Measurements from ENCODE around the gene AXIN1. TPM values are rescaled to one million over a fixed set of nuclear protein-coding genes. Genes with fewer than 3 reads are reported as not detected.
A peak's percentile ranks its signal among the peaks of the same experiment; 100 is the strongest.

Gene AXIN1
- total RNA-seq, 1 experiment from 2014 or later, result 53.3 TPM

GRCh38 chr16:383326-384051, 31.0 kb upstream of the AXIN1 start:
- ATAC-seq, result 0 out of 2 replicates have a peak, but pooled peaks have one; percentile 23
- Histone ChIP-seq H3K4me1 (ENCODE audit: control insufficient read depth, insufficient read depth, low read length) (peaks cover 49% of the 10 kb centered on the region), H3K27ac (ENCODE audit: low read length) (peak overlapping the region; percentile 87), H3K9me3 (ENCODE audit: control insufficient read depth, insufficient read depth, low read depth, low read length) (no peaks in the 10 kb centered on the region), H3K27me3 (ENCODE audit: control insufficient read depth, insufficient read depth, low read length) (no peaks in the 10 kb centered on the region), H3K36me3 (ENCODE audit: control insufficient read depth, insufficient read depth, low read length) (no peaks in the 10 kb centered on the region), H3K4me3 (ENCODE audit: low read depth in 2 of 2, low read length in 2 of 2) (peak overlapping the region; percentile 66 to 83; a peak in 3 of 4 replicates)
- intact Hi-C loops (cut with micrococcal nuclease; ENCODE audit: unreplicated experiment) (no loop called here), in situ Hi-C loops (cut with HindIII; ENCODE audit: low pct_unique_long_range_greater_than_20kb, low sequenced_read_pairs) (no loop called here)
- no TSS peak for BruUV-seq (replicated peaks)
- ChIA-PET POLR2A (no interaction called here), CTCF (interaction anchor here (0.6 kb wide), 1 partner anchor 37 kb away, joined by 3 read pairs; no protein-coding TSS in a partner anchor)
- no peak for DNase-seq (ENCODE audit: low read depth, low spot score)
- TF ChIP-seq POLR2AphosphoS5 (IDR thresholded peaks at IDR 0.05; ENCODE audit: low read depth, low read length) (no peak), CTCF (IDR thresholded peaks at IDR 0.05) (no peak), TCF7L2 (IDR thresholded peaks at IDR 0.05; ENCODE audit: low read depth, low read length) (no peak), SIN3A (IDR thresholded peaks at IDR 0.05; ENCODE audit: borderline replicate concordance, insufficient read depth, low read depth, low read length) (no peak)
- TF ChIP-seq, protein P1, sequence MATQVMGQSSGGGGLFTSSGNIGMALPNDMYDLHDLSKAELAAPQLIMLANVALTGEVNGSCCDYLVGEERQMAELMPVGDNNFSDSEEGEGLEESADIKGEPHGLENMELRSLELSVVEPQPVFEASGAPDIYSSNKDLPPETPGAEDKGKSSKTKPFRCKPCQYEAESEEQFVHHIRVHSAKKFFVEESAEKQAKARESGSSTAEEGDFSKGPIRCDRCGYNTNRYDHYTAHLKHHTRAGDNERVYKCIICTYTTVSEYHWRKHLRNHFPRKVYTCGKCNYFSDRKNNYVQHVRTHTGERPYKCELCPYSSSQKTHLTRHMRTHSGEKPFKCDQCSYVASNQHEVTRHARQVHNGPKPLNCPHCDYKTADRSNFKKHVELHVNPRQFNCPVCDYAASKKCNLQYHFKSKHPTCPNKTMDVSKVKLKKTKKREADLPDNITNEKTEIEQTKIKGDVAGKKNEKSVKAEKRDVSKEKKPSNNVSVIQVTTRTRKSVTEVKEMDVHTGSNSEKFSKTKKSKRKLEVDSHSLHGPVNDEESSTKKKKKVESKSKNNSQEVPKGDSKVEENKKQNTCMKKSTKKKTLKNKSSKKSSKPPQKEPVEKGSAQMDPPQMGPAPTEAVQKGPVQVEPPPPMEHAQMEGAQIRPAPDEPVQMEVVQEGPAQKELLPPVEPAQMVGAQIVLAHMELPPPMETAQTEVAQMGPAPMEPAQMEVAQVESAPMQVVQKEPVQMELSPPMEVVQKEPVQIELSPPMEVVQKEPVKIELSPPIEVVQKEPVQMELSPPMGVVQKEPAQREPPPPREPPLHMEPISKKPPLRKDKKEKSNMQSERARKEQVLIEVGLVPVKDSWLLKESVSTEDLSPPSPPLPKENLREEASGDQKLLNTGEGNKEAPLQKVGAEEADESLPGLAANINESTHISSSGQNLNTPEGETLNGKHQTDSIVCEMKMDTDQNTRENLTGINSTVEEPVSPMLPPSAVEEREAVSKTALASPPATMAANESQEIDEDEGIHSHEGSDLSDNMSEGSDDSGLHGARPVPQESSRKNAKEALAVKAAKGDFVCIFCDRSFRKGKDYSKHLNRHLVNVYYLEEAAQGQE (IDR thresholded peaks at IDR 0.05; ENCODE audit: insufficient read depth in 1 of 2, low read depth in 2 of 2, low read length in 1 of 2), result no peak

- TF ChIP-seq SIN3A (IDR thresholded peaks at IDR 0.05; ENCODE audit: borderline replicate concordance, insufficient read depth, low read depth, low read length) (no peak), CTCF (IDR thresholded peaks at IDR 0.05) (no peak), TCF7L2 (IDR thresholded peaks at IDR 0.05; ENCODE audit: low read depth, low read length) (no peak), POLR2AphosphoS5 (IDR thresholded peaks at IDR 0.05; ENCODE audit: low read depth, low read length) (no peak)
- TF ChIP-seq, protein P1 (IDR thresholded peaks at IDR 0.05; ENCODE audit: insufficient read depth in 1 of 2, low read depth in 2 of 2, low read length in 1 of 2), result no peak
- intact Hi-C loops (cut with micrococcal nuclease; ENCODE audit: unreplicated experiment) (no loop called here), in situ Hi-C loops (cut with HindIII; ENCODE audit: low pct_unique_long_range_greater_than_20kb, low sequenced_read_pairs) (no loop called here)
- peak; percentile 67 for ATAC-seq
- Histone ChIP-seq H3K27me3 (ENCODE audit: control insufficient read depth, insufficient read depth, low read length) (no peaks in the 10 kb centered on the region), H3K27ac (ENCODE audit: low read length) (peak within 1 kb of the TSS; percentile 87), H3K4me1 (ENCODE audit: control insufficient read depth, insufficient read depth, low read length) (peaks cover 46% of the 10 kb centered on the region), H3K9me3 (ENCODE audit: control insufficient read depth, insufficient read depth, low read depth, low read length) (no peaks in the 10 kb centered on the region), H3K36me3 (ENCODE audit: control insufficient read depth, insufficient read depth, low read length) (no peaks in the 10 kb centered on the region), H3K4me3 (ENCODE audit: low read depth in 2 of 2, low read length in 2 of 2) (peak within 1 kb of the TSS; percentile 83 to 84)
- ChIA-PET CTCF (no interaction called here), POLR2A (interaction anchor here (0.6 kb wide), 1 partner anchor 14 kb away, joined by 6 read pairs; no protein-coding TSS in a partner anchor)
- BruUV-seq (replicated peaks), result TSS peak; percentile 87
- DNase-seq (ENCODE audit: low read depth, low spot score), result no peak
Measured at GRCh38 chr16:381789-382717, 29.5 kb upstream of the AXIN1 start, which contains the start of gene PGAP6. PGAP6 (minus strand) TSS chr16:381978; CDS start chr16:381821, 157 bp downstream.
